Activated naive CD8-positive, alpha-beta T cell treated with anti-CD3 and anti-CD28 coated beads for 36 hours (primary cell): ENCODE measurements around the gene IMMP2L. TPM values are rescaled to one million over a fixed set of nuclear protein-coding genes. Genes with fewer than 3 reads are reported as not detected.

Source experiments
- DNase-seq: peaks from one replicate; pipeline ENCODE4 v3.0.0; 2021
- H3K27ac Mint-ChIP-seq: one replicate; pipeline ENCODE4 v1.8.0; 2022; ENCODE audit warnings: mild to moderate bottlenecking, moderate library complexity, mixed read lengths
- H3K27me3 Mint-ChIP-seq: one replicate; pipeline ENCODE4 v1.8.0; 2022; ENCODE audit warnings: mild to moderate bottlenecking, mixed read lengths
- H3K36me3 Mint-ChIP-seq: one replicate; pipeline ENCODE4 v1.8.0; 2021; ENCODE audit warnings: mild to moderate bottlenecking, mixed read lengths
- H3K4me1 Mint-ChIP-seq: one replicate; pipeline ENCODE4 v1.8.0; 2021; ENCODE audit warnings: mixed read lengths
- H3K4me3 Mint-ChIP-seq: one replicate; pipeline ENCODE4 v1.8.0; 2022; ENCODE audit warnings: mild to moderate bottlenecking, moderate library complexity, mixed read lengths
- H3K9me3 Mint-ChIP-seq: one replicate; pipeline ENCODE4 v1.8.0; 2022; ENCODE audit warnings: mixed read lengths
- total RNA-seq, 2 experiments: library from RNA; stranded (reverse); gene quantifications; one replicate each; pipeline ENCODE4 v1.2.3, GENCODE V29; 2021

The IMMP2L gene
- total RNA-seq, 2 experiments from 2014 or later: 18.5 to 20.9 TPM

- no peaks in the 10 kb centered on the region for H3K9me3 Mint-ChIP-seq
- peaks cover 7% of the 10 kb centered on the region for H3K4me1 Mint-ChIP-seq
- H3K4me3 Mint-ChIP-seq: no peak overlapping the region
Observed at GRCh38 chr7:111175908-111176441, 386.3 kb downstream of the IMMP2L start.

DNA sequence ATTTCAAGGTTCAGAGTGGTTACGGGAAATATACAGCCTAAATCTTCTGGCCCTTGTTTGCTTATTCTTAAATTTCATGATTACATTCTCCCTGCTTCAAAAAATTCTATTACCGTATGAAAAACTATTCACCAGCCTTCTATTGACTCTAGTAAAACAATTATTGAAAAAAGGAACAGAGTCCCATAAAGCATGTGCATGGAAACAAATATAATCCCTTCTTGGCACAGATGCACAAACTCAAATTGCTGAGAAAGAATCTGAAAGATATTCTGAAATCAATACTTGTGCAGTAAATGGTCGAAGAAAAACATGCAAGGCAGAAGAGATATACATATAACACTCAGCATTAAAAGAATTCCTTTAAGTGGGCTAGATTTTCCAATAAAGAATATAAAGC lies 387.8 kb downstream of the IMMP2L start:
- Mint-ChIP-seq H3K4me1 (peaks cover 7% of the 10 kb centered on the region), H3K9me3 (no peaks in the 10 kb centered on the region), H3K4me3 (no peak overlapping the region), H3K27me3 (no peaks in the 10 kb centered on the region), H3K36me3 (peaks cover 9% of the 10 kb centered on the region), H3K27ac (no peak overlapping the region)
- no peak for DNase-seq

More at GRCh38 chr7:111175908-111176441, 386.3 kb downstream of the IMMP2L start:
- no peak overlapping the region for H3K27ac Mint-ChIP-seq
- H3K36me3 Mint-ChIP-seq: peaks cover 14% of the 10 kb centered on the region
- no peak for DNase-seq
- H3K27me3 Mint-ChIP-seq: no peaks in the 10 kb centered on the region

- Mint-ChIP-seq H3K27me3 (no peaks in the 10 kb centered on the region), H3K4me1 (peaks cover 7% of the 10 kb centered on the region), H3K27ac (no peak overlapping the region), H3K9me3 (no peaks in the 10 kb centered on the region), H3K36me3 (peaks cover 9% of the 10 kb centered on the region), H3K4me3 (no peak overlapping the region)
- DNase-seq: no peak
Observed at GRCh38 chr7:111173990-111174389, 388.3 kb downstream of the IMMP2L start.

- no peaks in the 10 kb centered on the region for H3K27me3 Mint-ChIP-seq
- no peak overlapping the region for H3K4me3 Mint-ChIP-seq
- H3K9me3 Mint-ChIP-seq: no peaks in the 10 kb centered on the region
- peaks cover 7% of the 10 kb centered on the region for H3K4me1 Mint-ChIP-seq
- DNase-seq: no peak
- no peak overlapping the region for H3K27ac Mint-ChIP-seq
- H3K36me3 Mint-ChIP-seq: peaks cover 6% of the 10 kb centered on the region
Observed at GRCh38 chr7:111173528-111173927, 388.8 kb downstream of the IMMP2L start.

DNA sequence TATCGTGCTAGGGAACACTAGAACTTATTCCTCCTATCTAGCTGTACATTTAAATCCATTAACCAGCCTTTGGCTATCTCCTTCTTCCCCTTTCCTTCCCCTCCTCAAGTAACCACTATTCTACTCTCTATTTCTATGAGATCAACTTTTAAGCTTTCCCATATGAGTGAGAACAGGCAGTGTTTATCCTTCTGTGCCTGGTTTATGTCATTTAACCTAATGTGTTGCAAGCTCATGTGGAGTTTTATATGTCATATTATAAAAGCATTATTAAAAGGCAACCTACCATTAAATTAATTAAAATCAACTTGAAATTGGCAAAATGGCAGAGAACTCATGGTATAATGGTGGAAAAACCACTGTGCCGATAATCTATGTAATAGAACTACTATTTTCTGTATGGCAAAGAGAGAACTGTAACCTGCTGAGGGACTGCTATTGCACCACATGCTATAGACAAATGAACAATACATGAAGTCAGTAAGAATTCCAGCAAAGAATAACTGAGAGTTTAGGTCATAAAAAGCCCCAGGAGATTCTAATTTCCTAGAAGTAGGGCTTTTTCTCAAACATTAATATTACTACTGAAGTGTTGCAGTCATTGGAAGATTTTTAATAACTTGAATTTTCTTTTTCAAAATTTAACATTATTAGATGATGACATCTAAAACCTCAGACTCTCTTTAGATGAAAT lies 389.6 kb downstream of the IMMP2L start:
- no peaks in the 10 kb centered on the region for H3K27me3 Mint-ChIP-seq
- H3K4me3 Mint-ChIP-seq: no peak overlapping the region
- H3K27ac Mint-ChIP-seq: no peak overlapping the region
- no peak for DNase-seq
- H3K4me1 Mint-ChIP-seq: peaks cover 7% of the 10 kb centered on the region
- H3K9me3 Mint-ChIP-seq: no peaks in the 10 kb centered on the region
- H3K36me3 Mint-ChIP-seq: peaks cover 5% of the 10 kb centered on the region

GRCh38 chr7:111168182-111168581 lies 394.1 kb downstream of the IMMP2L start:
- H3K4me1 Mint-ChIP-seq: no peaks in the 10 kb centered on the region
- no peak for DNase-seq
- H3K9me3 Mint-ChIP-seq: no peaks in the 10 kb centered on the region
- H3K27me3 Mint-ChIP-seq: no peaks in the 10 kb centered on the region
- H3K36me3 Mint-ChIP-seq: no peaks in the 10 kb centered on the region
- H3K27ac Mint-ChIP-seq: no peak overlapping the region
- no peak overlapping the region for H3K4me3 Mint-ChIP-seq

- Mint-ChIP-seq H3K27ac (no peak overlapping the region), H3K36me3 (no peaks in the 10 kb centered on the region), H3K4me1 (no peaks in the 10 kb centered on the region), H3K27me3 (no peaks in the 10 kb centered on the region), H3K4me3 (no peak overlapping the region), H3K9me3 (no peaks in the 10 kb centered on the region)
- DNase-seq: no peak
Observed at GRCh38 chr7:111164442-111164841, 397.9 kb downstream of the IMMP2L start.

- H3K27ac Mint-ChIP-seq: no peak overlapping the region
- H3K4me1 Mint-ChIP-seq: no peaks in the 10 kb centered on the region
- no peaks in the 10 kb centered on the region for H3K9me3 Mint-ChIP-seq
- H3K27me3 Mint-ChIP-seq: no peaks in the 10 kb centered on the region
- no peaks in the 10 kb centered on the region for H3K36me3 Mint-ChIP-seq
- no peak for DNase-seq
- no peak overlapping the region for H3K4me3 Mint-ChIP-seq
Observed at GRCh38 chr7:111162692-111163091, 399.6 kb downstream of the IMMP2L start.

DNA sequence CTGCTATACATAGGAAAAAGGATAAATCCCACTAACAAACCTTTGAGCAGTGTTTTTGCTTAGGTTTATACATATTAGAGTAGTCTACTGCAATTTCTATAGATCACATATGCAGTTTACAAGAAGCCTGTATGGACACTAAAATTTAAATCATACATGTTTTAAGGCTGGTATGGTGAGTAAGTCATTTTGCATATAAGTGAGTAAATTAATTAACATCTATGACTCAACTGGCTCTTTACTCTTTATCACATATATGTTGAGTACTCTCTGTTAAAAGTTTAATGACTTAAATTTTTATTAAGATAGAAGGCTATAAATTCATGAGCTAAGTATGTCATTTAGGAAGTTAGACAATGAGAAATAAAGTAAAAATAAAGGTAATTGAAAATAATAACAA lies 402.0 kb downstream of the IMMP2L start:
- no peaks in the 10 kb centered on the region for H3K4me1 Mint-ChIP-seq
- H3K27ac Mint-ChIP-seq: no peak overlapping the region
- H3K36me3 Mint-ChIP-seq: peaks cover 3% of the 10 kb centered on the region
- no peaks in the 10 kb centered on the region for H3K27me3 Mint-ChIP-seq
- H3K4me3 Mint-ChIP-seq: no peak overlapping the region
- no peak for DNase-seq
- H3K9me3 Mint-ChIP-seq: peaks cover 2% of the 10 kb centered on the region

GRCh38 chr7:111159426-111159825 lies 402.9 kb downstream of the IMMP2L start:
- Mint-ChIP-seq H3K4me3 (no peak overlapping the region), H3K36me3 (peaks cover 3% of the 10 kb centered on the region), H3K9me3 (peaks cover 2% of the 10 kb centered on the region), H3K27me3 (no peaks in the 10 kb centered on the region), H3K27ac (no peak overlapping the region), H3K4me1 (no peaks in the 10 kb centered on the region)
- no peak for DNase-seq

DNA sequence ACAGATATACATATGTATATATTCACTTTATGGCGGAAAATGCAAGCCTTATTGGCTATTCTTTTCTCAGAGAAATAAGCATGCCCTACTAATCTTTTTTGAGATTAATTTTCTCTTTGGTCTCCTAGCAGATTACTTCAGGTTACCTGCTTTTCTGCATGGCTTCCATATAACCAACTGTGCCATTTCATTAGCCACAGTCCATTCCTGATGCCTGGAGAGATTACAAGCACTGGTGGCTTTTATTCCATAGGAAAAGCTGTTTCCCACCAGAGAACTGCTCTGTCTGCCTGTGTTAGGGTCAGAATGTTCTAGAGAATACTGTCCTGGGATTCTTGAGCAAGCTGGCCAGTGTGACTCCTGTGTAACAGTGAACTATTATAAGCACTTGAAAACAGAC lies 411.6 kb downstream of the IMMP2L start:
- no peaks in the 10 kb centered on the region for H3K27me3 Mint-ChIP-seq
- peaks cover 8% of the 10 kb centered on the region for H3K36me3 Mint-ChIP-seq
- H3K27ac Mint-ChIP-seq: no peak overlapping the region
- H3K4me3 Mint-ChIP-seq: no peak overlapping the region
- H3K9me3 Mint-ChIP-seq: peaks cover 3% of the 10 kb centered on the region
- H3K4me1 Mint-ChIP-seq: peaks cover 2% of the 10 kb centered on the region
- DNase-seq: no peak

- H3K4me3 Mint-ChIP-seq: no peak overlapping the region
- H3K36me3 Mint-ChIP-seq: peaks cover 8% of the 10 kb centered on the region
- H3K27me3 Mint-ChIP-seq: no peaks in the 10 kb centered on the region
- peaks cover 3% of the 10 kb centered on the region for H3K9me3 Mint-ChIP-seq
- peaks cover 2% of the 10 kb centered on the region for H3K4me1 Mint-ChIP-seq
- H3K27ac Mint-ChIP-seq: no peak overlapping the region
- DNase-seq: no peak
Observed at GRCh38 chr7:111147708-111148533, 414.4 kb downstream of the IMMP2L start.

GRCh38 chr7:111146136-111146535 lies 416.2 kb downstream of the IMMP2L start:
- Mint-ChIP-seq H3K27me3 (no peaks in the 10 kb centered on the region), H3K4me1 (peaks cover 4% of the 10 kb centered on the region), H3K27ac (no peak overlapping the region), H3K4me3 (no peak overlapping the region), H3K36me3 (peaks cover 2% of the 10 kb centered on the region), H3K9me3 (no peaks in the 10 kb centered on the region)
- no peak for DNase-seq

DNA sequence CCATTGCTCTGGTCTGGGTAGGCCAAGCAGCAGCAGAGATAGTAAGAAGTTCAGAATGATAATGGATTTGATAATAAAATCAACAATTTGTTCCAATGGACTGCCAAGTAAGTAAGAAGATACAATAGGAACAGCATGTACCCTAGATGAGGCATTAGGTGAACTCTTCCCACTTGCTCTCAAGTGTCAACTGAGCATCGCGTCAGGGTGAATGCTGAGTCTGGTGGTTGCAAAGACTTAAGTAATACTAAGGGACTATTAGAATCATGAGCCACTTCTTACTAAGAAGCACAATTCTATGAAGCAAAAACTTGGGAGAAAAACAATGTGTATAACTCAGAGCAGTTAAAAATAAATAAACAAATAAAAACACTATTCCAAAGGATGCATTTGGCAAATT lies 416.8 kb downstream of the IMMP2L start:
- H3K4me3 Mint-ChIP-seq: no peak overlapping the region
- no peaks in the 10 kb centered on the region for H3K9me3 Mint-ChIP-seq
- H3K4me1 Mint-ChIP-seq: peaks cover 8% of the 10 kb centered on the region
- no peak for DNase-seq
- no peak overlapping the region for H3K27ac Mint-ChIP-seq
- H3K36me3 Mint-ChIP-seq: peaks cover 4% of the 10 kb centered on the region
- no peaks in the 10 kb centered on the region for H3K27me3 Mint-ChIP-seq

- no peak for DNase-seq
- H3K27me3 Mint-ChIP-seq: no peaks in the 10 kb centered on the region
- H3K36me3 Mint-ChIP-seq: peaks cover 12% of the 10 kb centered on the region
- H3K9me3 Mint-ChIP-seq: no peaks in the 10 kb centered on the region
- H3K27ac Mint-ChIP-seq: peak overlapping the region; percentile 84
- H3K4me1 Mint-ChIP-seq: peaks cover 34% of the 10 kb centered on the region
- H3K4me3 Mint-ChIP-seq: peak overlapping the region; percentile 11
Observed at GRCh38 chr7:111140091-111140865, 422.0 kb downstream of the IMMP2L start.
